HepG2 (cell line): ENCODE data around the gene SLC16A13. TPM values are rescaled to one million over a fixed set of nuclear protein-coding genes. Genes with fewer than 3 reads are reported as not detected.
"Not testable (repeated sequence)": the region's sequence is repeated elsewhere in the genome, so short reads cannot be mapped to it uniquely, and the experiment has no call there.

Source experiments
- ETV5 ChIP-seq: IDR thresholded peaks from 2 replicates; pipeline ENCODE4 v1.6.1; 2018; ENCODE audit warnings: missing biosample characterization, missing genetic modification reagents, inconsistent platforms, borderline replicate concordance
- FOXA3 ChIP-seq: IDR thresholded peaks from 2 replicates; pipeline ENCODE4 v1.6.1; 2016; ENCODE audit warnings: missing genetic modification reagents, missing compliant biosample characterization
- MYC ChIP-seq: sonication (generic); formaldehyde crosslinking; IDR thresholded peaks from 2 replicates; pipeline ENCODE4 v1.9.0; 2021; ENCODE audit warnings: missing genetic modification reagents, borderline replicate concordance
- PPARG ChIP-seq: conservative IDR thresholded peaks from 2 replicates; pipeline ENCODE4 v1.6.1; 2016; ENCODE audit warnings: missing biosample characterization, missing genetic modification reagents
- SOX6 ChIP-seq, 2 experiments: fragments of 450-650 bp in 1 of 2; sonication (generic) in 1 of 2; formaldehyde crosslinking in 1 of 2; IDR thresholded peaks; 2 replicates each; pipeline versions ENCODE4 v1.4.0 to v1.6.1; 2017 to 2020; ENCODE audit warnings: antibody characterized with exemption in 1 of 2, mild to moderate bottlenecking in 1 of 2, missing genetic modification reagents in 1 of 2
- ZFX ChIP-seq: sonication (generic); formaldehyde crosslinking; IDR thresholded peaks from 2 replicates; pipeline ENCODE4 v1.4.0; 2020; ENCODE audit warnings: mild to moderate bottlenecking, low read depth, missing genetic modification reagents, moderate library complexity
- ZNF12 ChIP-seq: sonication (generic); formaldehyde crosslinking; IDR thresholded peaks from 2 replicates; pipeline ENCODE4 v1.5.0; 2020; ENCODE audit warnings: missing genetic modification reagents
- ZNF263 ChIP-seq: sonication (generic); formaldehyde crosslinking; IDR thresholded peaks from 2 replicates; pipeline ENCODE4 v1.4.0; 2020; ENCODE audit warnings: missing genetic modification reagents
- polyA plus RNA-seq, 8 experiments: library from polyadenylated mRNA; depleted of rRNA in 3 of 8; stranded (reverse) in 7 of 8; unstranded in 1 of 8; fragments of >200 nt; fragmentation: Illumina TruSeq in 4 of 8; extraction: Trizol in 4 of 8; gene quantifications; 2 replicates each; pipeline versions ENCODE4 v1.2.1 to v1.2.3, GENCODE V29; 2011 to 2016; ENCODE audit warnings: low read depth in 4 of 8, missing spikeins in 1 of 8, mixed read lengths in 1 of 8; ENCODE audit not compliant: insufficient read depth in 1 of 8
- total RNA-seq, 5 experiments: library from RNA; depleted of rRNA; stranded (reverse); fragments of >200 nt; fragmentation: Illumina TruSeq; extraction: Trizol; gene quantifications; 2 replicates each; pipeline ENCODE4 v1.2.3, GENCODE V29; 2016; ENCODE audit warnings: low read depth in 1 of 5
- TF ChIP-seq, protein P1 (sequence below): sonication (generic); formaldehyde crosslinking; IDR thresholded peaks from 2 replicates; pipeline ENCODE4 v1.4.0; 2020; ENCODE audit warnings: mild to moderate bottlenecking, missing genetic modification reagents, borderline replicate concordance
- TF ChIP-seq, protein P2 (sequence below), 2 experiments: sonication (generic) in 1 of 2; formaldehyde crosslinking in 1 of 2; IDR thresholded peaks; 2 replicates each; pipeline versions ENCODE4 v1.4.0 to v1.6.1; 2018 to 2020; ENCODE audit warnings: missing genetic modification reagents in 2 of 2, borderline replicate concordance in 1 of 2, low read depth in 1 of 2, mild to moderate bottlenecking in 1 of 2, missing biosample characterization in 1 of 2
- TF ChIP-seq, protein P3 (sequence below): sonication (generic); formaldehyde crosslinking; IDR thresholded peaks from 2 replicates; pipeline ENCODE4 v1.4.0; 2020; ENCODE audit warnings: missing genetic modification reagents
- TF ChIP-seq, protein P4 (sequence below): sonication (generic); formaldehyde crosslinking; IDR thresholded peaks from 2 replicates; pipeline ENCODE4 v1.4.0; 2020; ENCODE audit warnings: missing genetic modification reagents, borderline replicate concordance
- TF ChIP-seq, protein P5 (sequence below): IDR thresholded peaks from 2 replicates; pipeline ENCODE4 v1.6.1; 2016

Gene SLC16A13
- total and polyA plus RNA-seq, 2 of the 13 experiments (the other 11 are each of a cell fraction or from before 2014, with no cell fraction given), result 2.2 to 3.0 TPM

DNA sequence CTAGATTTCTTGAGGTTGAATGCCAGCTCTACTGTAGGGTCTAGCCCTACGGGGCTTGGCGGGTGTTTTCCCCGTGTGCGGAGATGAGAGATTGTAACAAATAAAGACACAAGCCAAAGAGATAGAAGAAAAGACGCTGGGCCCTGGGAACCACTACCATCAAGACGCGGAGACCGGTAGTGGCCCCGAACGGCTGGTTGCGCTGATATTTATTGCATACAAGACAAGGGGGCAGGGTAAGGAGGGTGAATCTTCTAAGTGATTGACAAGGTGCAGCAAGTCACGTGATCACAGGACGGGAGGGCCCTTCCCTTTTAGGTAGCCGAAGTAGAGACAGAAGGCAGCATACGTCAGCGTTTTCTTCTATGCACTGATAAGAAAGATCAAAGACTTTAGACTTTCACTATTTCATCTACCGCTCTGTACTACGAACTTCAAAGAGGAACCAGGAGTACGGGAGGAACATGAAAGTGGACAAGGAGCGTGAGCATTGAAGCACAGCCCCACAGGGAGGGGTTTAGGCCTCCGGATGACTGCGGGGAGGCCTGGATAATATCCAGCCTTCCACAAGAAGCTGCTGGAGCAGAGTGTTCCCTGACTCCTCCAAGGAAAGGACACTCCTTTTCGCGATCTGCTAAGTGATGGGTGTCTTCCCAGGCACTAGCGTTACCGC lies 11.0 kb downstream of the SLC16A13 start (continued):
- TF ChIP-seq FOXA3 (peak; percentile 59), SOX6 (CRISPR knock-in tag; IDR thresholded peaks at IDR 0.05) (peak; percentile 80), PPARG (CRISPR knock-in tag) (0 out of 2 replicates have a peak, but pooled peaks have one; percentile 33), ZNF263 (CRISPR knock-in tag) (peak; percentile 54; the same call in 1 of the 2 replicates), ZFX (CRISPR knock-in tag) (peak; percentile 67), ETV5 (peak; percentile 73; the same call in 1 of the 2 replicates), ZNF12 (CRISPR knock-in tag) (0 out of 2 replicates have a peak, but pooled peaks have one; percentile 10), MYC (CRISPR knock-in tag) (peak; percentile 21; the same call in 1 of the 2 replicates)
- TF ChIP-seq, protein P1, sequence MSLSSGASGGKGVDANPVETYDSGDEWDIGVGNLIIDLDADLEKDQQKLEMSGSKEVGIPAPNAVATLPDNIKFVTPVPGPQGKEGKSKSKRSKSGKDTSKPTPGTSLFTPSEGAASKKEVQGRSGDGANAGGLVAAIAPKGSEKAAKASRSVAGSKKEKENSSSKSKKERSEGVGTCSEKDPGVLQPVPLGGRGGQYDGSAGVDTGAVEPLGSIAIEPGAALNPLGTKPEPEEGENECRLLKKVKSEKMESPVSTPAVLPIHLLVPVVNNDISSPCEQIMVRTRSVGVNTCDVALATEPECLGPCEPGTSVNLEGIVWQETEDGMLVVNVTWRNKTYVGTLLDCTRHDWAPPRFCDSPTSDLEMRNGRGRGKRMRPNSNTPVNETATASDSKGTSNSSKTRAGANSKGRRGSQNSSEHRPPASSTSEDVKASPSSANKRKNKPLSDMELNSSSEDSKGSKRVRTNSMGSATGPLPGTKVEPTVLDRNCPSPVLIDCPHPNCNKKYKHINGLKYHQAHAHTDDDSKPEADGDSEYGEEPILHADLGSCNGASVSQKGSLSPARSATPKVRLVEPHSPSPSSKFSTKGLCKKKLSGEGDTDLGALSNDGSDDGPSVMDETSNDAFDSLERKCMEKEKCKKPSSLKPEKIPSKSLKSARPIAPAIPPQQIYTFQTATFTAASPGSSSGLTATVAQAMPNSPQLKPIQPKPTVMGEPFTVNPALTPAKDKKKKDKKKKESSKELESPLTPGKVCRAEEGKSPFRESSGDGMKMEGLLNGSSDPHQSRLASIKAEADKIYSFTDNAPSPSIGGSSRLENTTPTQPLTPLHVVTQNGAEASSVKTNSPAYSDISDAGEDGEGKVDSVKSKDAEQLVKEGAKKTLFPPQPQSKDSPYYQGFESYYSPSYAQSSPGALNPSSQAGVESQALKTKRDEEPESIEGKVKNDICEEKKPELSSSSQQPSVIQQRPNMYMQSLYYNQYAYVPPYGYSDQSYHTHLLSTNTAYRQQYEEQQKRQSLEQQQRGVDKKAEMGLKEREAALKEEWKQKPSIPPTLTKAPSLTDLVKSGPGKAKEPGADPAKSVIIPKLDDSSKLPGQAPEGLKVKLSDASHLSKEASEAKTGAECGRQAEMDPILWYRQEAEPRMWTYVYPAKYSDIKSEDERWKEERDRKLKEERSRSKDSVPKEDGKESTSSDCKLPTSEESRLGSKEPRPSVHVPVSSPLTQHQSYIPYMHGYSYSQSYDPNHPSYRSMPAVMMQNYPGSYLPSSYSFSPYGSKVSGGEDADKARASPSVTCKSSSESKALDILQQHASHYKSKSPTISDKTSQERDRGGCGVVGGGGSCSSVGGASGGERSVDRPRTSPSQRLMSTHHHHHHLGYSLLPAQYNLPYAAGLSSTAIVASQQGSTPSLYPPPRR (CRISPR knock-in tag), result peak; percentile 63; the same call in 1 of the 2 replicates
- not testable (repeated sequence) for TF ChIP-seq SOX6 (IDR thresholded peaks at IDR 0.05)
- TF ChIP-seq, protein P2, sequence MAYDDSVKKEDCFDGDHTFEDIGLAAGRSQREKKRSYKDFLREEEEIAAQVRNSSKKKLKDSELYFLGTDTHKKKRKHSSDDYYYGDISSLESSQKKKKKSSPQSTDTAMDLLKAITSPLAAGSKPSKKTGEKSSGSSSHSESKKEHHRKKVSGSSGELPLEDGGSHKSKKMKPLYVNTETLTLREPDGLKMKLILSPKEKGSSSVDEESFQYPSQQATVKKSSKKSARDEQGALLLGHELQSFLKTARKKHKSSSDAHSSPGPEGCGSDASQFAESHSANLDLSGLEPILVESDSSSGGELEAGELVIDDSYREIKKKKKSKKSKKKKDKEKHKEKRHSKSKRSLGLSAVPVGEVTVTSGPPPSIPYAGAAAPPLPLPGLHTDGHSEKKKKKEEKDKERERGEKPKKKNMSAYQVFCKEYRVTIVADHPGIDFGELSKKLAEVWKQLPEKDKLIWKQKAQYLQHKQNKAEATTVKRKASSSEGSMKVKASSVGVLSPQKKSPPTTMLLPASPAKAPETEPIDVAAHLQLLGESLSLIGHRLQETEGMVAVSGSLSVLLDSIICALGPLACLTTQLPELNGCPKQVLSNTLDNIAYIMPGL (CRISPR knock-in tag; IDR thresholded peaks at IDR 0.05; ENCODE audit: borderline replicate concordance in 1 of 2, low read depth in 1 of 2), result peak in 1 of 2 experiments; percentile 50; a peak in 1 of 4 replicates
- TF ChIP-seq, protein P3, sequence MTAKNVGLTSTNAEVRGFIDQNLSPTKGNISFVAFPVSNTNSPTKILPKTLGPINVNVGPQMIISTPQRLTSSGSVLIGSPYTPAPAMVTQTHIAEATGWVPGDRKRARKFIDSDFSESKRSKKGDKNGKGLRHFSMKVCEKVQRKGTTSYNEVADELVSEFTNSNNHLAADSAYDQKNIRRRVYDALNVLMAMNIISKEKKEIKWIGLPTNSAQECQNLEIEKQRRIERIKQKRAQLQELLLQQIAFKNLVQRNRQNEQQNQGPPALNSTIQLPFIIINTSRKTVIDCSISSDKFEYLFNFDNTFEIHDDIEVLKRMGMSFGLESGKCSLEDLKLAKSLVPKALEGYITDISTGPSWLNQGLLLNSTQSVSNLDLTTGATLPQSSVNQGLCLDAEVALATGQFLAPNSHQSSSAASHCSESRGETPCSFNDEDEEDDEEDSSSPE (CRISPR knock-in tag), result peak; percentile 38; the same call in 1 of the 2 replicates
- TF ChIP-seq, protein P4, sequence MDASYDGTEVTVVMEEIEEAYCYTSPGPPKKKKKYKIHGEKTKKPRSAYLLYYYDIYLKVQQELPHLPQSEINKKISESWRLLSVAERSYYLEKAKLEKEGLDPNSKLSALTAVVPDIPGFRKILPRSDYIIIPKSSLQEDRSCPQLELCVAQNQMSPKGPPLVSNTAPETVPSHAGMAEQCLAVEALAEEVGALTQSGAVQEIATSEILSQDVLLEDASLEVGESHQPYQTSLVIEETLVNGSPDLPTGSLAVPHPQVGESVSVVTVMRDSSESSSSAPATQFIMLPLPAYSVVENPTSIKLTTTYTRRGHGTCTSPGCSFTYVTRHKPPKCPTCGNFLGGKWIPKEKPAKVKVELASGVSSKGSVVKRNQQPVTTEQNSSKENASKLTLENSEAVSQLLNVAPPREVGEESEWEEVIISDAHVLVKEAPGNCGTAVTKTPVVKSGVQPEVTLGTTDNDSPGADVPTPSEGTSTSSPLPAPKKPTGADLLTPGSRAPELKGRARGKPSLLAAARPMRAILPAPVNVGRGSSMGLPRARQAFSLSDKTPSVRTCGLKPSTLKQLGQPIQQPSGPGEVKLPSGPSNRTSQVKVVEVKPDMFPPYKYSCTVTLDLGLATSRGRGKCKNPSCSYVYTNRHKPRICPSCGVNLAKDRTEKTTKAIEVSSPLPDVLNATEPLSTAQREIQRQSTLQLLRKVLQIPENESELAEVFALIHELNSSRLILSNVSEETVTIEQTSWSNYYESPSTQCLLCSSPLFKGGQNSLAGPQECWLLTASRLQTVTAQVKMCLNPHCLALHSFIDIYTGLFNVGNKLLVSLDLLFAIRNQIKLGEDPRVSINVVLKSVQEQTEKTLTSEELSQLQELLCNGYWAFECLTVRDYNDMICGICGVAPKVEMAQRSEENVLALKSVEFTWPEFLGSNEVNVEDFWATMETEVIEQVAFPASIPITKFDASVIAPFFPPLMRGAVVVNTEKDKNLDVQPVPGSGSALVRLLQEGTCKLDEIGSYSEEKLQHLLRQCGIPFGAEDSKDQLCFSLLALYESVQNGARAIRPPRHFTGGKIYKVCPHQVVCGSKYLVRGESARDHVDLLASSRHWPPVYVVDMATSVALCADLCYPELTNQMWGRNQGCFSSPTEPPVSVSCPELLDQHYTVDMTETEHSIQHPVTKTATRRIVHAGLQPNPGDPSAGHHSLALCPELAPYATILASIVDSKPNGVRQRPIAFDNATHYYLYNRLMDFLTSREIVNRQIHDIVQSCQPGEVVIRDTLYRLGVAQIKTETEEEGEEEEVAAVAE (CRISPR knock-in tag), result 0 out of 2 replicates have a peak, but pooled peaks have one; percentile 33
- TF ChIP-seq, protein P5, sequence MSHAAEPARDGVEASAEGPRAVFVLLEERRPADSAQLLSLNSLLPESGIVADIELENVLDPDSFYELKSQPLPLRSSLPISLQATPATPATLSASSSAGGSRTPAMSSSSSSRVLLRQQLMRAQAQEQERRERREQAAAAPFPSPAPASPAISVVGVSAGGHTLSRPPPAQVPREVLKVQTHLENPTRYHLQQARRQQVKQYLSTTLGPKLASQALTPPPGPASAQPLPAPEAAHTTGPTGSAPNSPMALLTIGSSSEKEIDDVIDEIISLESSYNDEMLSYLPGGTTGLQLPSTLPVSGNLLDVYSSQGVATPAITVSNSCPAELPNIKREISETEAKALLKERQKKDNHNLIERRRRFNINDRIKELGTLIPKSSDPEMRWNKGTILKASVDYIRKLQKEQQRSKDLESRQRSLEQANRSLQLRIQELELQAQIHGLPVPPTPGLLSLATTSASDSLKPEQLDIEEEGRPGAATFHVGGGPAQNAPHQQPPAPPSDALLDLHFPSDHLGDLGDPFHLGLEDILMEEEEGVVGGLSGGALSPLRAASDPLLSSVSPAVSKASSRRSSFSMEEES (CRISPR knock-in tag), result peak; percentile 70
